Activated CD4-positive, alpha-beta T cell treated with anti-CD3 and anti-CD28 coated beads, Interleukin-10, Interleukin-2, amounts not matched to agents 100 ng/mL and 50 ng/mL, durations not matched to agents 16 hours and 8 hours (primary cell): ENCODE measurements around the gene SP100.
"Not testable (repeated sequence)": the region's sequence is repeated elsewhere in the genome, so short reads cannot be mapped to it uniquely, and the experiment has no call there.

Experiments
- DNase-seq: peaks from one replicate; pipeline ENCODE4 v3.0.0-alpha.2; 2020

SP100 gene

GRCh38 chr2:230416061-230416721 is at the start of gene SP100:
SP100 (plus strand) TSS chr2:230416201; CDS start chr2:230416297, 96 bp downstream.
- DNase-seq = peak; percentile 91

GRCh38 chr2:230382108-230382507 is 33.9 kb upstream of the SP100 start:
- no peak for DNase-seq

DNA sequence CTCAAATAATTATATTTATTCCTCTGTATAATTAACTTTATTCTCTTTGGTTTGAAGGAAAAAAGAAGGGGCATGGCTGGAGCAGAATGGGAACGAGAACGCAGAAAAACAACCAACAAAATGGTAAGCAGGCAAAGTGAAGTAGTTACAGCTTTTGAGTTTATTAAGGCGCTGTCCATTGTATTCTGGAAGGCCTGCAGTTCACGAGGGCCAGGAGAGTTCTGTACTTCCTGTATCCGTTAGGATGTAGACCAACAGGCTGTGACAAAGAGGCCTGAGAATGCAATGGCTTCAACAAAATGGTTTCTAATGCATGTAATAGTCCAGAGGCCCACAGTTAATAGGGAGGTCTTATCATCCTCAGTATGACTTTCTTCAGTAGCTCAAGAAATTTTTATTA is 32.5 kb upstream of the SP100 start:
- DNase-seq = no peak

DNA sequence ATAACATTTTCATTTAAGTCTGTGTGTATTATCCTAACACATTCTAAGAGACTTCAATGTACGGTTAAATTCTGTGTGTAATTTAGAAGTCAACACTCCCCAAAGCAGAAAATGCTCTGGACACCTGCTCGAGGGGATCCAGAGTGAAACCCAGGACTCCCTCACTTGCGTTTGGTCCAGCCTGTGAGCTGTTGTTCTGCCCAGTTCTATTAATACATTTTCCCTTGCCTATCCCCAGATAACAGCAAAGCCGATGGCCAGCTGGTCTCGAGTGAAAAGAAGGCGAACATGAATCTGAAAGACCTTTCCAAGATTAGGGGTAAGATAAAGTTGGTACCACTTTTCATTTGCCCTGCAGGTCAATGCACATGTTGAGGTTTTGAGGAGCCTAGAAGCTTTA is 31.0 kb upstream of the SP100 start:
- DNase-seq = no peak

- no peak for DNase-seq
Observed at GRCh38 chr2:230394301-230394700, 21.7 kb upstream of the SP100 start.

DNA sequence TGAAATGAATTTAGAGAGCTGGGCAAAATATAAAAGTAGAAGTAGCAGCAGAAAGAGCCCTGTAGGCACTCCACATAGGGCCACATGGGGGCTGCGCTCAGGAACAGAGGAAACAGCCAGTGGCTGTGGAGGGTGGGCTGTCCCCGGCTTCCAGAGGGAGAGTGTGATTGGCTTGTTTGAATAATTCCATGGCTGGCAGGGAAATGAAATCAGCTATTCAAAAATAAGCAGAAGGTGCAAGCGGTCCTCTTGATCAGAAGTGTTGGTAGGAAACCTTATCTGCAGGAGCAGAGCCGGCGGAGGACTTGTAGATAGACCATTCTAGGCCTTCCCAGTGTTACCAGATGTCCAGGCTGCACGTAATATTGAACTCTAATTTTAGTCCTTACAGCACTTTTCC is 17.3 kb upstream of the SP100 start:
- not testable (repeated sequence) for DNase-seq

- DNase-seq = no peak
Observed at GRCh38 chr2:230400041-230400440, 16.0 kb upstream of the SP100 start.

DNA sequence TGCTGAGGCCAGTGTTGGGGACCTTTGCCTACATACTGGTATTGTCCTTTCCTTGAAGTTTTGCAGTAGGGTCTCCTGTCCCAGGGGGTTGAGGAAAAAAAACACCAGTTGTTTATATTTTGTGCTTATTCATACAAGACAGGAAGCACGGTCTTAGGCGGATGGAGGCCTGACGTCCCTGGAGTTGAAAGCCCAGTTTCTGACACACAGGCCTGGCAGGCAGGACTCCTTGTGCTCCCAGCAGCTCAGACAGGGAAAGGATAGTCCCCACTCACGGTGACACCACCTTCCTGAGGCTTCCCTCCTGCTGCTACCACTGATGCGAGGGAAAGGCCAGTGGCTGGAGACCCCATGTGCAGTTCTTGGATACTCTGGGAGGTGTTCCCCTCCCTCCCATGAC is 15.5 kb upstream of the SP100 start:
- DNase-seq = no peak

GRCh38 chr2:230401026-230401425 is 15.0 kb upstream of the SP100 start:
- DNase-seq = not testable (repeated sequence)

DNA sequence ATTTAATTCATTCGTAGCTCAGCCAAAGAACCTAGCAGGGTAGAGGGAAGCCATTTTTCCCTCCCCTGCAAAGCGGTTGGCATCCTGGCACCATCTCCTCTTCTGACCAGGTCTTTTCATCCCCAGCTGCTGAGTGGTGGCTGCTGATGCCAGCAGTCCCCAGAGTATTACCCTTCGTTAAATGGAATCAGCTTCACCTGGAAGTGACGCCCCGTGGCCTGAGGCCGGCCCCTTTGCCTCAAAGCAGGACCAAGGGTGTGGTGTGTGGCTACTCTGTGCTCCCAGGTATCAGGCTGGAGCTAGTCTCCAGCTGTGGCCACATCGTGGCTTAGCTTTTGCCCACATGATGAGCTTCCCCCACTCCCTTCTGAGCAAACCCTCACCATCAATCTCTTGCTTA is 12.3 kb upstream of the SP100 start:
- no peak for DNase-seq

- no peak for DNase-seq
Observed at GRCh38 chr2:230405824-230406223, 10.2 kb upstream of the SP100 start.

- DNase-seq = no peak
Observed at GRCh38 chr2:230408244-230408842, 7.7 kb upstream of the SP100 start.

- DNase-seq = not testable (repeated sequence)
Observed at GRCh38 chr2:230409316-230409715, 6.7 kb upstream of the SP100 start.

DNA sequence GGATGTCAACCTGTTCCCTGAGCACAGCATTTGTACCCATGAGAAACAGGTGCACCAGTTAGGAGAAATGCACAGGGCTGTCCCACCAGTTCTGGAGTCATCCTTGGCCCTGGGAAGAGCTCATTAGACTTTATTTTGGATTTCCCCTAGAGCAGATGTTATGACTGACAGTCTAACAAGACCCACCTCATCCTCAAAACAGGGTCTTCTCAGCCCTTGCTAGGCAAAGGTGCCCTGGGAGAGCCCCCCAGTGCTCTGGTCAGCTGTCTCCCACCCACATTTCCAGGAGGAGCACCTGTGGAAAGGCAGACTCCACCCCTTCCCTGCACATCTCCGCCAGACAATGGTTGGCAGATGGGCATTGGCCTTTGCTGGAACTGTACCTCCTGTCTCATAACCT is 5.7 kb upstream of the SP100 start:
- no peak for DNase-seq

DNA sequence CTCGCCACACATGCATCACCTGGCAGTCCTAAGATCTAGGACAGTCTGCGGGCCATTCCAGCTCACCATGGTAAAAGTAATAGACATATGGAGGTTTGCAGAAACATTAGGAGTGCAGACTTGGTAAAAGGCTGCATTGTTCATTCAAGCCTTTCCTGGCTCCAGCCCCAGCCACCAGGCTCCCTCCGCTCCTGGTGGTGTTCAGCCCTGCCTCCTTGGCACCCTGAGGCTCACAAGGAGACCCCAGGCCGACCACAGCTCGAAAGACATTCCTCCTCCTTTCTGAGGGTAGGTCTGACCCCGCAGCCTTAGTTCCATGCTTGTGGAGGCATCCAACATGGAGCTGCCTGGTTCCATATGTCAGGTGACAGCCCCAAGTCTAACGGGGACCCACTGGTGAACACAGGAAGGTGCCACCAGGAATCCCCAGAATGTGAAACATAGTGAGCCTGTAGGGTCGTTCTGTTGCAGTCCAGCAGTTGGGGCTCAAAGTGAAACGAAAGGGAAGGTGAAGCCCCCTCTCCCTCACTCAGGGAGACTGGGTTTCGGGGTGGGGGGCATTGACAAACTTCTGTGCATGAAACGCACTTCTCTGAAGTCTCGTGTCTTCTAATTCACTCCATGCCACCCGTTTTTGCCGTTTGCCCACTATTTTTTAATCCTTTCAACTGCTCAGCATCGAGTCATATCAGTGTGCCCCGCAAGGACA is 5.0 kb upstream of the SP100 start:
- peak; percentile 17 for DNase-seq

GRCh38 chr2:230411570-230412370 is 4.2 kb upstream of the SP100 start:
- DNase-seq = peak; percentile 81

DNA sequence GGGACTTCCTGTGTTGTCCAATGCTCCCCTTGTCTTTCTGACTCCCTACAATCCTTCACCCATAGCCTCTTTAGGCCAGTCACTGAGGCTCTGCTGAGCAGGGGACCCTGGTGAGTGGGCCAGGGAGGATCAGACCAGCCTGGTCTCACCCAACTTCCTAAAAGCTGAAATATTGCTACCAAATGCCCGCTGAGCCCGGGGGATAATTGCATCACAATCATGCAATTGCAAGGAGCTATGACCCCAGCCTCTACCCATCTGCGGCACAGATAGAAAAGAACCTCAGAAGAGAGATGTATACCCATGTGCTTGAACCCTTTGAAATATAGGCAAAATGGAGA is 3.7 kb upstream of the SP100 start:
- DNase-seq = no peak

DNA sequence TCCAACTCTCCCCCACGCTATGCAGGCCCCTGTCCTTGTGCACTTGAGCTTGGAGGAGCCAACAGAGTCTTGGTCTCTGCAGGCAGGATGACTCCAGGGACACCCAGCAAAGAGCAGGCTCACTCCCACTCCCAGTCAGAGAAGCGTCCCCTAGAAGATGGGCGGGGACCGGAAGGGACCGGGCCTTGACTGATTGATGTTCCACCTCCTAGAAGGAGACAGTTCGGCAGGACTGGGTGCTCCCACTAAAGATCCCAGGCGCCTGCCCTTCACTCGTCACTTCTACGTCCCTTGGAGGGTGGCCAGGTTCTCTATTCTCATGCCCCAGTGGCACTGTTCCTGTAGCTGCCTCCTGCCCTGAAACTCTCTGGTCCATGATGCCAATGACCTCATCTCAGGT is 3.2 kb upstream of the SP100 start:
- no peak for DNase-seq

DNA sequence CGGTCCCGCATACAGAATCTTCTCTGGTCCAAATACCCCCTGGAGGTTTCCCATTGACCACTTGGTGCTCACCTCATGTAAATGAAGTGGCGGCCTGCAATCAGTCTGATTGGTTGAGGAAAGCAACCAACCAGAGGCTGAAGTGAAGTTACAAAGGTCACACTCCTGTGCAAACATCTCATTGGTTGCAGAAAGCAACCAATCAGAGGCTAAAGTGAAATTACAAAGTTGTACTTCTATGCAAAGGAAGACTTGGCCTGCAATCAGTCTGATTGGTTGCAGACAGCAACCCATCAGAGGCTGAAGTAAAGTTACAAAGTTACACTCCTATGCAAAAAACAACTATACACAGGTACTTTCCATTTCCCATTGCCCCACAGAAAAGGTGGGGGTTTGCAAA is 2.5 kb upstream of the SP100 start:
- DNase-seq = peak; percentile 30

DNA sequence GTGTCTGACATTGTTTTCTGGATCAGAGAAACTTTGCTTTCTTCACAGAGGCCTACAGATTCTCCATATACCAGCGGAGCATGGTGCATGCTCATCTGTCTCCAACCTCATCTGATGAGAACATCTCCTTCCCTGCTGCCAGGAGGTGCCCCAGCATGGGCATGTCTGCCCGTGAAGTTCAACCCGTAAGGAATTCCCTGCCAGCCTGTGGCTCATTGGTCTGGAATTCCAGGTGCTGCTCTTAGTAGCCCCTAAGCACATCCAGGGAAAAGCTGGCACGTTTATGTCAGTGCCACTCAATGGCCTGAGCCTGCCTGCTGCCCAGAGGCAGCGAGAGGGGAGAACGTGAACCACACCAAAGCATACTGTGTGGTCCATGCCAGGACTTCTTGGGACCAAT is 1.7 kb upstream of the SP100 start:
- no peak for DNase-seq

GRCh38 chr2:230417436-230417835 is 1.4 kb downstream of the SP100 start:
- no peak for DNase-seq

GRCh38 chr2:230418341-230419016 is 2.5 kb downstream of the SP100 start:
- DNase-seq = no peak

- no peak for DNase-seq
Observed at GRCh38 chr2:230419181-230419580, 3.2 kb downstream of the SP100 start.
